ENCODE results near the gene CCDC122. TPM values are rescaled to one million over a fixed set of nuclear protein-coding genes. Genes with fewer than 3 reads are reported as not detected.

Gene CCDC122
- total and polyA plus RNA-seq, 4 donors, result 1.9 to 7.7 (median 6.6) TPM

DNA sequence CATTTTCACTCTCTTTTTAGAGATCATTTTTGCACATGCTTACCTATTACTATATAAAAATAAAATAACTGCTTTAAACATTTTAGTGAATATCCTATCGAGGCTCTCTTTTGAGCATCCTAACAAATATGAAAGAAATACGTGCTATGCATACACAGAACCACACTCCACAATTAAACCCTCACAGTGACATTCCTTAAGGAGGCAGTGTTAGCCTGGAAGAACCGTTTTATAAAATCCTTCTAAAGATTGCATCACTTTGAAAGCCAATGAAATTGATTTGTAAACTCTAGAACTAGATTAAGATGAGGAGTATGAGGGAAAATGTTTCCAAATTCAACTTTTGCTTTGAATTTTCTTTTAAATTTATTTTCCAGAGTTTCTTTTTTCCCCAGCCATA is 81.7 kb downstream of the CCDC122 start:
- 58 to 83% methylated on average over 3 of the region's 3 CpGs for WGBS, 2 donors
- no peaks in the 10 kb centered on the region for H3K36me3 ChIP-seq (ENCODE audit: control insufficient read depth in 4 of 4, insufficient read depth in 4 of 4, low read length in 4 of 4)
- no peak overlapping the region for H3K27ac ChIP-seq (ENCODE audit: low read depth in 1 of 2, low read length in 1 of 2)
- DNase-seq (no peak), ATAC-seq (ENCODE audit: insufficient read depth, low FRiP score) (no peak)
- H3K9ac ChIP-seq (ENCODE audit: insufficient read depth in 1 of 2, low read length in 2 of 2), result no peak overlapping the region
- H3K9me3 ChIP-seq (ENCODE audit: control insufficient read depth in 4 of 4, insufficient read depth in 3 of 4, low read length in 3 of 4), result no peaks in the 10 kb centered on the region
- TF ChIP-seq, protein P1, sequence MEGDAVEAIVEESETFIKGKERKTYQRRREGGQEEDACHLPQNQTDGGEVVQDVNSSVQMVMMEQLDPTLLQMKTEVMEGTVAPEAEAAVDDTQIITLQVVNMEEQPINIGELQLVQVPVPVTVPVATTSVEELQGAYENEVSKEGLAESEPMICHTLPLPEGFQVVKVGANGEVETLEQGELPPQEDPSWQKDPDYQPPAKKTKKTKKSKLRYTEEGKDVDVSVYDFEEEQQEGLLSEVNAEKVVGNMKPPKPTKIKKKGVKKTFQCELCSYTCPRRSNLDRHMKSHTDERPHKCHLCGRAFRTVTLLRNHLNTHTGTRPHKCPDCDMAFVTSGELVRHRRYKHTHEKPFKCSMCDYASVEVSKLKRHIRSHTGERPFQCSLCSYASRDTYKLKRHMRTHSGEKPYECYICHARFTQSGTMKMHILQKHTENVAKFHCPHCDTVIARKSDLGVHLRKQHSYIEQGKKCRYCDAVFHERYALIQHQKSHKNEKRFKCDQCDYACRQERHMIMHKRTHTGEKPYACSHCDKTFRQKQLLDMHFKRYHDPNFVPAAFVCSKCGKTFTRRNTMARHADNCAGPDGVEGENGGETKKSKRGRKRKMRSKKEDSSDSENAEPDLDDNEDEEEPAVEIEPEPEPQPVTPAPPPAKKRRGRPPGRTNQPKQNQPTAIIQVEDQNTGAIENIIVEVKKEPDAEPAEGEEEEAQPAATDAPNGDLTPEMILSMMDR (IDR thresholded peaks at IDR 0.05; ENCODE audit: control extremely low read depth, extremely low read depth), result no peak
- H3K4me3 ChIP-seq, result no peak overlapping the region
- H3K27me3 ChIP-seq (ENCODE audit: control insufficient read depth in 3 of 3, insufficient read depth in 3 of 3, low read length in 2 of 3), result no peaks in the 10 kb centered on the region
- H3K4me1 ChIP-seq (ENCODE audit: control insufficient read depth in 5 of 5, insufficient read depth in 5 of 5, low read length in 5 of 5), result peaks cover 0 to 2% (median 0%) of the 10 kb centered on the region in 5 donors

DNA sequence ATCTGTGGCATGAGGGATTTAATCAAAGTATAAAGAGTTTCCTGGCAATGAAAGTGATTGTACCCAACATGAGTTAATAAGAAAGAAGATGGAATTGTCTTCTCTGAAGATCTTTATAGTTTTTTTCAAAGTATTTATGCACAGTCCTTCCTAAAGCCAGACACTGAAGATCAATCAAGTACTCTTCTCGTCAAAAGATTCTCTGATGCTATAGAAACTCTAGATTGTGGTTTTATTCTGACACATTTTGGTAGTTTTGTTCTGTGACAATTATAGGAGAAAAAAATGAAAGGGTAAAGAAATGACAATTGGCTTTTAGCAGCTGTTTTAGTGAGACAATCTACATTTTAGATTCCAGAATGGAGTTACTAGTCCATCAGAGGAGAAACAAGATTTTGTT is 82.4 kb downstream of the CCDC122 start:
- DNase-seq (no peak), ATAC-seq (ENCODE audit: insufficient read depth, low FRiP score) (no peak)
- H3K36me3 ChIP-seq (ENCODE audit: control insufficient read depth in 4 of 4, insufficient read depth in 4 of 4, low read length in 4 of 4), result no peaks in the 10 kb centered on the region
- H3K9ac ChIP-seq (ENCODE audit: insufficient read depth in 1 of 2, low read length in 2 of 2), result no peak overlapping the region
- TF ChIP-seq, protein P1 (IDR thresholded peaks at IDR 0.05; ENCODE audit: control extremely low read depth, extremely low read depth), result no peak
- H3K4me3 ChIP-seq, result no peak overlapping the region
- WGBS, 2 donors, result 93 to 97% methylated on average over 1 of the region's 1 CpG
- H3K9me3 ChIP-seq (ENCODE audit: control insufficient read depth in 4 of 4, insufficient read depth in 3 of 4, low read length in 3 of 4), result no peaks in the 10 kb centered on the region
- peaks cover 0 to 2% (median 0%) of the 10 kb centered on the region in 5 donors for H3K4me1 ChIP-seq (ENCODE audit: control insufficient read depth in 5 of 5, insufficient read depth in 5 of 5, low read length in 5 of 5)
- H3K27me3 ChIP-seq (ENCODE audit: control insufficient read depth in 3 of 3, insufficient read depth in 3 of 3, low read length in 2 of 3), result no peaks in the 10 kb centered on the region
- no peak overlapping the region for H3K27ac ChIP-seq (ENCODE audit: low read depth in 1 of 2, low read length in 1 of 2)

DNA sequence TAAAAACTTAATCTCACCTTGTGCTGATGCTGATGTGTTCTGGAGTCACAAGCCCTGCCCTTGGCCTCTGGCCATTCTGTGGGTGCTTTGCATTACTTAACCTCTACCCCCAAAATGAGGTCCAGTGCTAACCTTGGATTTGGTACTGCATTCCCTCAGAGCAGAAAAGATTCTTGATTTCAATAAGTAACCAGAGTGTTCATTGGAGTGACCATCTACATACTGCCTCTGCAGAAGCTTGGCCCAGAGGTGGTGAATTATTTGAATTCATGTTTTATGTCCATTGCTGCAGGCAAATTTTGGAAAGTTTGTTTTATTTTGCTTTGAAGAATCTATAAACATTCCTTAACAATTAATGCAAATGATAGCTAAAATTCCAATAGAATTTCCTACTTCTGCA is 85.1 kb downstream of the CCDC122 start:
- TF ChIP-seq, protein P1 (IDR thresholded peaks at IDR 0.05; ENCODE audit: control extremely low read depth, extremely low read depth), result no peak
- Histone ChIP-seq H3K36me3 (ENCODE audit: control insufficient read depth in 4 of 4, insufficient read depth in 4 of 4, low read length in 4 of 4) (no peaks in the 10 kb centered on the region), H3K9me3 (ENCODE audit: control insufficient read depth in 4 of 4, insufficient read depth in 3 of 4, low read length in 3 of 4) (no peaks in the 10 kb centered on the region), H3K4me1 (ENCODE audit: control insufficient read depth in 5 of 5, insufficient read depth in 5 of 5, low read length in 5 of 5) (no peaks in the 10 kb centered on the region), H3K9ac (ENCODE audit: insufficient read depth in 1 of 2, low read length in 2 of 2) (no peak overlapping the region), H3K27ac (ENCODE audit: low read depth in 1 of 2, low read length in 1 of 2) (no peak overlapping the region), H3K27me3 (ENCODE audit: control insufficient read depth in 3 of 3, insufficient read depth in 3 of 3, low read length in 2 of 3) (no peaks in the 10 kb centered on the region), H3K4me3 (no peak overlapping the region)
- ATAC-seq (ENCODE audit: insufficient read depth, low FRiP score) (no peak), DNase-seq (no peak)

Data from lung (tissue), 12 donors.